GM18505 (cell line): ENCODE data around the gene MLEC.

Experiments used
- ATAC-seq: cut with Tn5 transposase; IDR thresholded peaks from one replicate; pipeline ENCODE4 v1.9.1; 2021; ENCODE audit not compliant: unreplicated experiment
- POLR2A ChIP-seq: IDR thresholded peaks from 4 replicates; pipeline ENCODE4 v1.6.1; 2011; ENCODE audit warnings: borderline replicate concordance; ENCODE audit not compliant: insufficient read depth, insufficient read length; ENCODE audit errors: extremely low read depth

MLEC gene

GRCh38 chr12:120670667-120671066 is 16.3 kb upstream of the MLEC start:
- no peak for ATAC-seq

GRCh38 chr12:120674097-120674636 is 12.8 kb upstream of the MLEC start:
- no peak for TF ChIP-seq POLR2A
- no peak for ATAC-seq

More at GRCh38 chr12:120670667-120671066, 16.3 kb upstream of the MLEC start:
- no peak for TF ChIP-seq POLR2A

GRCh38 chr12:120677765-120678473 is 9.0 kb upstream of the MLEC start:
- peak; percentile 50 for ATAC-seq
- TF ChIP-seq POLR2A, result peak; percentile 34

- TF ChIP-seq POLR2A, result no peak
- ATAC-seq, result no peak
These were observed 8.4 kb upstream of the MLEC start for GRCh38 chr12:120678572-120678971.

- no peak for TF ChIP-seq POLR2A
- ATAC-seq, result no peak
These were observed 6.7 kb upstream of the MLEC start for GRCh38 chr12:120680165-120680738.

GRCh38 chr12:120684523-120684932 is 2.4 kb upstream of the MLEC start:
- TF ChIP-seq POLR2A, result no peak
- ATAC-seq, result no peak

- ATAC-seq, result no peak
These were observed 1.4 kb upstream of the MLEC start for GRCh38 chr12:120685522-120685921.

GRCh38 chr12:120686151-120686689 is 729 bp upstream of the MLEC start:
- peak; percentile 73 for ATAC-seq

More at GRCh38 chr12:120685522-120685921, 1.4 kb upstream of the MLEC start:
- no peak for TF ChIP-seq POLR2A

GRCh38 chr12:120687578-120688289 is 785 bp downstream of the MLEC start:
- ATAC-seq, result no peak
- no peak for TF ChIP-seq POLR2A

More at GRCh38 chr12:120686151-120686689, 729 bp upstream of the MLEC start:
- peak; percentile 73 for TF ChIP-seq POLR2A

GRCh38 chr12:120688527-120689071 is 1.6 kb downstream of the MLEC start:
- no peak for TF ChIP-seq POLR2A
- no peak for ATAC-seq

GRCh38 chr12:120689397-120690082 is 2.6 kb downstream of the MLEC start:
- no peak for ATAC-seq
- no peak for TF ChIP-seq POLR2A

- no peak for TF ChIP-seq POLR2A
- ATAC-seq, result no peak
These were observed 3.1 kb downstream of the MLEC start for GRCh38 chr12:120690083-120690450.

GRCh38 chr12:120690978-120691377 is 4.0 kb downstream of the MLEC start:
- TF ChIP-seq POLR2A, result no peak
- no peak for ATAC-seq

- TF ChIP-seq POLR2A, result no peak
- ATAC-seq, result no peak
These were observed 5.6 kb downstream of the MLEC start for GRCh38 chr12:120692524-120693033.
